Trophoblast cell (in vitro differentiated cells and primary cell): Measurements from ENCODE around the gene DNM3.

Experiments
- DNase-seq, 2 donors: peaks; one replicate each; pipeline ENCODE4 v3.0.0-alpha.2; 2016
- H2AFZ ChIP-seq: 2 replicates; pipeline ENCODE4 v1.6.1; 2013; ENCODE audit warnings: low read length, moderate library complexity, mild to moderate bottlenecking; ENCODE audit not compliant: insufficient read depth, poor library complexity
- H2AK5ac ChIP-seq: 2 replicates; pipeline ENCODE4 v1.6.1; 2013; ENCODE audit warnings: mild to moderate bottlenecking, low read length
- H2BK120ac ChIP-seq: 2 replicates; pipeline ENCODE4 v1.6.1; 2013; ENCODE audit warnings: low read length, mild to moderate bottlenecking, moderate library complexity; ENCODE audit not compliant: insufficient read depth, poor library complexity
- H2BK12ac ChIP-seq: 2 replicates; pipeline ENCODE4 v1.6.1; 2013; ENCODE audit warnings: mild to moderate bottlenecking, low read length, moderate library complexity
- H2BK5ac ChIP-seq: 2 replicates; pipeline ENCODE4 v1.6.1; 2013; ENCODE audit warnings: low read length, low read depth, moderate library complexity, mild to moderate bottlenecking; ENCODE audit not compliant: poor library complexity
- H3K14ac ChIP-seq: 2 replicates; pipeline ENCODE4 v1.6.1; 2013; ENCODE audit warnings: mild to moderate bottlenecking, low read length
- H3K18ac ChIP-seq: 2 replicates; pipeline ENCODE4 v1.6.1; 2013; ENCODE audit warnings: mild to moderate bottlenecking, low read length
- H3K23ac ChIP-seq: 2 replicates; pipeline ENCODE4 v1.6.1; 2013; ENCODE audit warnings: low read length
- H3K27ac ChIP-seq: 2 replicates; pipeline ENCODE4 v1.5.1; 2013; ENCODE audit warnings: low read depth, mild to moderate bottlenecking, inconsistent platforms, low read length, moderate library complexity
- H3K27me3 ChIP-seq: 2 replicates; pipeline ENCODE4 v1.6.1; 2013; ENCODE audit warnings: inconsistent platforms, mild to moderate bottlenecking, low read length, moderate library complexity; ENCODE audit not compliant: insufficient read depth
- H3K36me3 ChIP-seq, 2 experiments: 1 replicate in 1 of 2; 2 replicates in 1 of 2; pipeline ENCODE4 v1.6.1; 2013; ENCODE audit warnings: low read length in 2 of 2, mild to moderate bottlenecking in 2 of 2, moderate library complexity in 1 of 2; ENCODE audit not compliant: insufficient read depth in 2 of 2, control insufficient read depth in 1 of 2
- H3K4ac ChIP-seq: 2 replicates; pipeline ENCODE4 v1.6.1; 2013; ENCODE audit warnings: low read depth, mild to moderate bottlenecking, low read length, moderate library complexity
- H3K4me1 ChIP-seq, 2 experiments: 1 replicate in 1 of 2; 2 replicates in 1 of 2; pipeline ENCODE4 v1.6.1; 2013; ENCODE audit warnings: low read length in 2 of 2, mild to moderate bottlenecking in 2 of 2, moderate library complexity in 1 of 2; ENCODE audit not compliant: insufficient read depth in 2 of 2, control insufficient read depth in 1 of 2
- H3K4me2 ChIP-seq: 2 replicates; pipeline ENCODE4 v1.6.1; 2013; ENCODE audit warnings: inconsistent platforms, mild to moderate bottlenecking, low read length, moderate library complexity
- H3K4me3 ChIP-seq: 2 replicates; pipeline ENCODE4 v1.5.1; 2013; ENCODE audit warnings: mild to moderate bottlenecking, low read depth, low read length, inconsistent platforms
- H3K79me1 ChIP-seq: one replicate; pipeline ENCODE4 v1.6.1; 2013; ENCODE audit warnings: low read length
- H3K79me2 ChIP-seq: 2 replicates; pipeline ENCODE4 v1.6.1; 2013; ENCODE audit warnings: low read length, mild to moderate bottlenecking; ENCODE audit not compliant: control insufficient read depth, insufficient read depth, poor library complexity
- H3K9ac ChIP-seq: 2 replicates; pipeline ENCODE4 v1.6.1; 2013; ENCODE audit warnings: mild to moderate bottlenecking, low read length
- H3K9me3 ChIP-seq: 2 replicates; pipeline ENCODE4 v1.6.1; 2013; ENCODE audit warnings: low read depth, mild to moderate bottlenecking, control low read depth, inconsistent platforms, low read length; ENCODE audit not compliant: insufficient read depth
- H4K12ac ChIP-seq: 2 replicates; pipeline ENCODE4 v1.6.1; 2013; ENCODE audit warnings: low read depth, mild to moderate bottlenecking, low read length, moderate library complexity
- H4K8ac ChIP-seq: 2 replicates; pipeline ENCODE4 v1.6.1; 2013; ENCODE audit warnings: low read depth, mild to moderate bottlenecking, low read length, moderate library complexity
- H4K91ac ChIP-seq: one replicate; pipeline ENCODE4 v1.6.1; 2013; ENCODE audit warnings: low read depth, mild to moderate bottlenecking, low read length, moderate library complexity
- WGBS: extraction: QIAGEN DNeasy Blood & Tissue Kit; methylation state at CpG from one replicate; pipeline ENCODE4 v1.1.7; 2013; ENCODE audit warnings: missing lambda C conversion rate; ENCODE audit not compliant: insufficient read length, insufficient coverage; ENCODE audit errors: extremely low coverage; 5-methylcytosine and 5-hydroxymethylcytosine counted together

DNM3 gene

DNA sequence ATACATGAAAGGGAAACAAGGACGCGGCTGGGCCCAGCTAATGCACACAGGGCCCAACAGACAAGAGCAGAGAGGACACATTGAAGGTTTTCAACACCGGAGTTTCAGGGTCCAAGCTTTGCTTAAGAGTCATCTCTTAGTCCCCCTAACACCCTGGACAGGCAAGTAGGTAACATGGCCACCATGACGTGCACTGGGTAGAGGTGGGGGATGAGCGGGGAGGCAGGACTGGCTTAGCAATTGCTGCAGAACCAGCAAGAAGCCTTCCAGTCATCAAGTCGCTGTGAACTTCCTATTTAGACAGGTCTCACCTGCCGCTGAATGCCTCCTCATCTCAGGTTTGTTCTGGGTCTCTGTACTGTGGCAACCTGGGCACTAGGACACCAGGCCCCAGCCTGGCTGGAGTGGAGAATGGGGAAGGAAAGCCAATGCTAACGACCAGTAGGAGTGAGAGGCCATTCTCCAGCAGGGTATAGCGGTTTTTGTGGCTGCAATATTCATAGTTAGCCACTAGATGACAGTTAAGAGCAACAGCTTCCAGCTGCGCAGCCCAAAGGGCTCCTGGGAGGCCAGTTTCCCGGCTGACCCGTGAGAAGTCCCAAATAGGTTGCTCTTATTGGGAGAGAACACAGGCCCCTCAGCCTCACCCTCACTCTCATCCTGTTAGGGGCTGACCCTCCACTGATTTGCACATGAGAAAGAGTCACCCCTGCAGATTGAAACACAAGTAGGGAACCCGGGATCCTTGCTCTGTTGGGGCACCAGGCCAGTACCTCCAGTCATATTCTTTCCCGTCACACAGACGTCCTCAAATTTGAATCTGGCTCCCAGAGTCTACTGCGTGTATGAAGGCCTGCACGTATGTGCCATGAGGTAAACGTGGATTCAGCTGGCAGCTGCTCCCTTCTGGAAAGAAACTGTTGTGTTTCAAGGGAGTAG is 608.6 kb downstream of the DNM3 start:
- Histone ChIP-seq H3K79me2 (peaks cover 2% of the 10 kb centered on the region), H2BK12ac (peak overlapping the region; percentile 93), H4K12ac (no peak overlapping the region), H3K14ac (peak overlapping the region; percentile 76), H3K4ac (peak overlapping the region; percentile 57), H3K9ac (no peak overlapping the region), H3K79me1 (peaks cover 46% of the 10 kb centered on the region), H2AFZ (no peak overlapping the region), H3K4me3 (no peak overlapping the region), H3K4me1 (peaks cover 25 to 40% of the 10 kb centered on the region in 2 experiments), H2AK5ac (peak overlapping the region; percentile 67), H3K36me3 (no peaks in the 10 kb centered on the region), H2BK120ac (peak overlapping the region; percentile 91), H3K27ac (peak overlapping the region; percentile 96), H3K23ac (no peak overlapping the region), H3K9me3 (no peaks in the 10 kb centered on the region), H3K18ac (peak overlapping the region; percentile 69), H3K27me3 (no peaks in the 10 kb centered on the region), H4K91ac (peak overlapping the region; percentile 92), H3K4me2 (peak overlapping the region; percentile 11), H2BK5ac (peak overlapping the region; percentile 66), H4K8ac (peak overlapping the region; percentile 79)
- DNase-seq = peak; percentile 63 to 85
- WGBS = no CpG with 5 or more reads among the region's 18 CpGs

DNA sequence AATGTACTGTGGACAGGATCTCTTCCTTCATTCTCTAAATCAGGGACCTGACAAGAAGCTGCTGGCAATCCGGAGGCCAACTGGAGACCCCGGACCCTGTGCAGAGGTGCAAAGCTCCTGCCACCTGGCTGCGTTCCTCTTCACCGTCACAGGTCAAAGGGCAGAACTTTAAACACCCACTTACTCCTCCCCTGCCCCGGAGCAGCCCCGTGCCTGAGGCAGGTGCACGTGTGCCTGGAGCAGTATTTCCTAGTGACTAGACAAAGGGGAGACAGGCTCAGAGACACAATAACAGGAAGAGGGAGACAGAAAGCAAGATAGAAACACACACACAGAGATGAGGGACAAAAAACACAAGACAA is 609.2 kb downstream of the DNM3 start:
- Histone ChIP-seq H3K18ac (peak overlapping the region; percentile 19), H4K91ac (peak overlapping the region; percentile 80), H4K12ac (no peak overlapping the region), H2AK5ac (no peak overlapping the region), H3K14ac (peak overlapping the region; percentile 40), H3K9me3 (no peaks in the 10 kb centered on the region), H3K4me1 (peaks cover 25 to 40% of the 10 kb centered on the region in 2 experiments), H3K27me3 (no peaks in the 10 kb centered on the region), H2BK120ac (peak overlapping the region; percentile 57), H3K27ac (peak overlapping the region; percentile 96), H3K9ac (no peak overlapping the region), H3K79me2 (peaks cover 2% of the 10 kb centered on the region), H3K79me1 (peaks cover 46% of the 10 kb centered on the region), H3K36me3 (no peaks in the 10 kb centered on the region), H3K4me3 (no peak overlapping the region), H2BK5ac (peak overlapping the region; percentile 57), H4K8ac (peak overlapping the region; percentile 16), H2AFZ (no peak overlapping the region), H3K4ac (peak overlapping the region; percentile 21), H3K4me2 (peak overlapping the region; percentile 6), H3K23ac (no peak overlapping the region), H2BK12ac (peak overlapping the region; percentile 47)
- DNase-seq = peak; percentile 47 to 53
- WGBS = no CpG with 5 or more reads among the region's 7 CpGs

DNA sequence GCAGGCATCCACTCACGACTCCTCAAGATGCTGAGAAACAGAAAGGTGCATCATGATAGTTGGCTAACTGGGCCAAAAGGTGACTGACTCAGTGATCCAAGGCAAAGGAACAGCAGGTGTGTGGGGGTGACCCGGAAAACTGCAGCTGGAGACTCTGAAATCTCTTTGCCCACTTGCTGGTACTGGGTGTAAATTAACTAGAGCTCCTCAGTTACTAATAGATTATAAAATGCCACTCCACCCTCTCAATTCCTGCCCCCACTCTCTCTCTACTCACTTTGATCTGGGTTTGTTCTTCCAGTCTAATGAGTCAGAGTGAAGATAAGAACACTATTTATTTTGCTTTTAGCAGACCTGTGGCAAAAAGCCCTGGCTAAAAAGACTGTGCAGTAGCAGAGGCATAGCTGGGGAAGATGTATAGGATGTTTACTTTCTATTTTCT is 609.7 kb downstream of the DNM3 start:
- Histone ChIP-seq H2BK12ac (peak overlapping the region; percentile 55), H3K27ac (peak overlapping the region; percentile 96), H3K27me3 (no peaks in the 10 kb centered on the region), H2BK5ac (peak overlapping the region; percentile 88), H4K8ac (peak overlapping the region; percentile 34), H3K79me2 (peaks cover 2% of the 10 kb centered on the region), H3K14ac (peak overlapping the region; percentile 60), H3K23ac (no peak overlapping the region), H2AK5ac (peak overlapping the region; percentile 13), H3K4ac (peak overlapping the region; percentile 22), H3K18ac (peak overlapping the region; percentile 23), H3K4me3 (no peak overlapping the region), H4K12ac (no peak overlapping the region), H3K79me1 (peaks cover 46% of the 10 kb centered on the region), H3K36me3 (no peaks in the 10 kb centered on the region), H2BK120ac (peak overlapping the region; percentile 56), H3K9ac (peak overlapping the region; percentile 24), H3K9me3 (no peaks in the 10 kb centered on the region), H3K4me2 (peak overlapping the region; percentile 41), H2AFZ (no peak overlapping the region), H3K4me1 (peaks cover 25 to 40% of the 10 kb centered on the region in 2 experiments), H4K91ac (peak overlapping the region; percentile 86)
- peak; percentile 62 to 69 for DNase-seq
- no CpG with 5 or more reads among the region's 2 CpGs for WGBS

DNA sequence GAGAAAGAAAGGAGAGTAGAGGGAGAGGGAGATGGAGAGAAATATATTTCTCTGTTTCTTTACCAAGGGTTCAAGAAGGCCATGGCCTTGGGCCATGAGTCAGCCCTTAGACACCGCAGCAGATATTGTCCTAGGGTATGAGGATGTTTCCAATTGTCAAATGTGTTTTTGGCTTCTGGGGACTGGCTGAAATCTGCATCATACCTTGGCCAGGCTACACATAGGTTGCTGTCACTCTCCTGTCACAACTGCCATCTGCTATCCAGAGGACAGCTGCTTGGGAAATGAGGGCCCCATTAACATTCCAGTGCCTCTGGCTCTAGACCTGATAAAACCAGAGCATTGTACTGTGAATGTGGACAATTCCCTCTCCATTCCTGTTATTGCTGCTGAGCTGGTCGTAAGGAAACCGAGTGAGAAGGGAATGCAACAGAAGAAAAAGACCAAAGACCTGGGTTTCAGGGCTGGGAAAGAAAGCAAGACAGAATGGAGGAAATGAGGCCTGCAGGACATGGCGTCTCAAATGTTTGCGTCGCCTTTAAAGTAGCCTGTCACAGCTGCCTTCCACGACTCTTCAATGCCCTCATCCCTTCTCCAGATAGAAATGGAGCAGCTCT is 611.3 kb downstream of the DNM3 start:
- H3K27ac ChIP-seq = peak overlapping the region; percentile 98
- peaks cover 2% of the 10 kb centered on the region for H3K79me2 ChIP-seq
- no peak overlapping the region for H3K9ac ChIP-seq
- H2BK5ac ChIP-seq = peak overlapping the region; percentile 84
- peak overlapping the region; percentile 58 for H2BK12ac ChIP-seq
- H4K12ac ChIP-seq = peak overlapping the region; percentile 3
- peak overlapping the region; percentile 30 for H2AFZ ChIP-seq
- H3K4me3 ChIP-seq = no peak overlapping the region
- H3K14ac ChIP-seq = peak overlapping the region; percentile 71
- peak; percentile 86 to 90 for DNase-seq
- peaks cover 25 to 31% of the 10 kb centered on the region in 2 experiments for H3K4me1 ChIP-seq
- peaks cover 41% of the 10 kb centered on the region for H3K79me1 ChIP-seq
- peak overlapping the region; percentile 94 for H4K91ac ChIP-seq
- no peaks in the 10 kb centered on the region for H3K9me3 ChIP-seq
- H3K4me2 ChIP-seq = peak overlapping the region; percentile 35
- WGBS = no CpG with 5 or more reads among the region's 7 CpGs
- peak overlapping the region; percentile 25 for H2AK5ac ChIP-seq
- peak overlapping the region; percentile 60 for H3K18ac ChIP-seq
- H3K36me3 ChIP-seq = peaks cover 0 to 3% of the 10 kb centered on the region in 2 experiments
- no peaks in the 10 kb centered on the region for H3K27me3 ChIP-seq
- H3K23ac ChIP-seq = no peak overlapping the region
- peak overlapping the region; percentile 79 for H2BK120ac ChIP-seq
- peak overlapping the region; percentile 53 for H3K4ac ChIP-seq
- H4K8ac ChIP-seq = peak overlapping the region; percentile 52
